ENCODE data around the gene NT5C2.
A peak's percentile ranks its signal among the peaks of the same experiment; 100 is the strongest.

The NT5C2 gene

DNA sequence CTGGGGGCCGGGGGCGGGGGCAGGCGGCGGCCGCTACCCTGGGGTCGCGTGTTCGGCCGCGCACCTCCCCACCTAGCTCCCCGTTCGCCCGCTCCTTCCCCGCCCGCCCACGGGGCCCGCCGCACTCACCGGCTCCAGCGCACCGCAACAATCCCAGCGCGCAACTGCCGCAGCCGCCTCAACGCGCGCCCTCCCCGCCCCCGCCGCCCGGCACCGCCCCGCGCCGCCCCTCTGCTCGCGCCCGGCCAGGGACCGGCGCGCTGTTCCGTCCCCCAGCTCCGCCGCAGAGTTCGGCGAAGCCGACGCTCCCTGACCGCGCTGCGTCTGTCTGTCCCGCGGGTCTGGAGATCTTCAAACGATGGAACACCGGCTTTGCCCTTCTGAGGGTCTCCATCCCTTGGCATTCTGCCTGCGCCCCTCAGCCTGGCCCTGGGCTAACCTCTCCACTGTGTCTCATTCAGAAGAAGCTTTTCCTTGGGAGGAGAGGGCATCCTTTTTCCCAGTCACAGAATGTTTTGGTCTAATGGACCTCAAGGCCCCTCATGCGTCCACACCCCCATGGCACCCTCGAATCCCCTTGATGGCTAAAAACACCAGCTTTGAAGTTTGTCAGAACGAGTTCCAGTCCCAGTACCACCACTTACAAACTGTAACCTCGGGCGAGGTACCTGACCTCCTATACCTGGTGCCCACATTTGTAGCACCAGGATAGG, at the start of gene NT5C2:
TSS of gene NT5C2 (minus strand) at position 166 of the 713 bp plus-strand sequence. CDS start 18,314 bp downstream, outside the sequence.
- POLR2A ChIA-PET = interaction anchor here (0.5 to 2.0 kb wide), 4 partner anchors 8 to 69 kb away, joined by 3 to 6 read pairs (median 5); no protein-coding TSS in a partner anchor
- peak; percentile 88 for DNase-seq (ENCODE audit: extremely low spot score)
- TF ChIP-seq, protein P1, sequence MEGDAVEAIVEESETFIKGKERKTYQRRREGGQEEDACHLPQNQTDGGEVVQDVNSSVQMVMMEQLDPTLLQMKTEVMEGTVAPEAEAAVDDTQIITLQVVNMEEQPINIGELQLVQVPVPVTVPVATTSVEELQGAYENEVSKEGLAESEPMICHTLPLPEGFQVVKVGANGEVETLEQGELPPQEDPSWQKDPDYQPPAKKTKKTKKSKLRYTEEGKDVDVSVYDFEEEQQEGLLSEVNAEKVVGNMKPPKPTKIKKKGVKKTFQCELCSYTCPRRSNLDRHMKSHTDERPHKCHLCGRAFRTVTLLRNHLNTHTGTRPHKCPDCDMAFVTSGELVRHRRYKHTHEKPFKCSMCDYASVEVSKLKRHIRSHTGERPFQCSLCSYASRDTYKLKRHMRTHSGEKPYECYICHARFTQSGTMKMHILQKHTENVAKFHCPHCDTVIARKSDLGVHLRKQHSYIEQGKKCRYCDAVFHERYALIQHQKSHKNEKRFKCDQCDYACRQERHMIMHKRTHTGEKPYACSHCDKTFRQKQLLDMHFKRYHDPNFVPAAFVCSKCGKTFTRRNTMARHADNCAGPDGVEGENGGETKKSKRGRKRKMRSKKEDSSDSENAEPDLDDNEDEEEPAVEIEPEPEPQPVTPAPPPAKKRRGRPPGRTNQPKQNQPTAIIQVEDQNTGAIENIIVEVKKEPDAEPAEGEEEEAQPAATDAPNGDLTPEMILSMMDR (IDR thresholded peaks at IDR 0.05; ENCODE audit: control extremely low read depth, extremely low read depth, low read depth, missing control alignments) = no peak
- CTCF ChIA-PET = interaction anchor here (1.0 to 4.2 kb wide), 6 partner anchors 23 to 276 kb away, joined by 3 to 16 read pairs (median 4); partner anchors contain the start of gene CNNM2

DNA sequence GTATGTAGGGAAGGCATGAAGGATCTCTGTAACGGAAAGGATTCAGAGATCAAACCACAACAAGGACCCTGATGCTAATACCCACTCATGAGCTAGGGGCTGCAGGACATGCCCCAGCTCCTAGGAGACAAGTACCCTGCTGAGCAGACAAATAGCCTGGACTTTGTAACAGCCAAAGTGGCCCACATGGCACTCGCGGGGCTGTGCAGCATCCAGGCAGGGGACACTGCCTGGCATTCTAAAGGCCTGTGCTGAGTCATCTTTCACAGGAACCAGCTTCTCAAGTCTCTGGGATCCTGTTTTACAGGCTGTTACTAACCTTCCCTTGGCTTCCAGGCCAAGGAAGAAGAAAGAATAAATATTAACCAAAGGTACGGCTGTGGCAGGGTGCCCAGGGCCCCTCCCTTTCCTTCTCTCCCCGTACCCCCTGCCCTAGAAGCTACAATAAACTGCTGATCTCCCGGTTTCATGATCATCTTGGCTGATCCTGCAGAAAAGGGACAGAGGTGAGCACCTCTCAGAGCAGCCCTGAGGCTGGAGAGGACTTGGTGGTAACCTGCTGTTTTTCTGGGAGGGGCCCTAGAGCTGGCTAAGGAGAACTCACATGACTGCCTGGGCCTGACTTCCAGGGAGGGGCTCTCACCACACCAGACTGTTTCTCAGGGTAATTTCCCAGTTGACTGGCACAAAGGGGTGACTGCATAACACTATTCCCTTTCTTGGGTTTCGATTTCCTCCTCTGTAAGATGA, 48.4 kb upstream of the NT5C2 start:
- ChIA-PET POLR2A (no interaction called here), CTCF (interaction anchor here (0.8 to 5.4 kb wide), 9 partner anchors 9 to 406 kb away, joined by 3 to 35 read pairs (median 3); partner anchors contain the start of gene CNNM2)
- DNase-seq (ENCODE audit: extremely low spot score) = no peak
- TF ChIP-seq, protein P1 (IDR thresholded peaks at IDR 0.05; ENCODE audit: control extremely low read depth, extremely low read depth, low read depth, missing control alignments) = no peak

DNA sequence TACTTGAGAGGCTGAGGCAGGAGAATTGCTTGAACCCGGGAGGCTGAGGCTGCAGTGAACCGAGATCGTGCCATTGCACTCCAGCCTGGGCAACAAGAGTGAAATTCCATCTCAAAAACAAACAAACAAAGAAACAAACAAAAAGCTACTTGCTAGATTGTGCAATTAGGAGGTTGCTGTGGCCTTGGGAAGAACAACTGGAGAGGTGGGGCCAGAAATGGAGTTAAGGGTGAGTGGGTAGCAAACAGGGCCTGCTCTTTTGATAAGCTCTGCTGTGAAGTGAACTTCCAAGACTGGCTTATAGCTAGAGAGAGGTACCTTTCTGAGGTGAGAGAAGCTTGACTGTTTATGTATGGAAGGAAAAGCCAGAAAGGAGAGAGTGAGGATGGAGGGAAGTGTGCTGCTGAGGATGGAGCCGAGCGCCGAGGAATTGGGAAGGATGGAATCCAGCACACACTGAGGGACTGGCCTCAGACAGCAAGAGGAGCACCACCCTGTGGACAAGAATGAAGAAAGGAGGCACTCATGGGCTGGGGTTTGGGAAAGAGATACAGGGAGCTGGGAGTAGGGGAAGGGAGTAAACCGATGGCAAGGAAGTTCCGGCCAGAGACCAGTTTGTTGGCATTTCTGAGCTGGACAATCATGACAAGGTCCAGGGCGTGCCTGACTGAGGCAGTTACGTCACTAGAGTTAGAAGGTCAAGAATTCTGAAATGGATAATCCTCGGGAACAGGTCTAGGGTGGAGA, 45.6 kb upstream of the NT5C2 start:
- TF ChIP-seq, protein P1 (IDR thresholded peaks at IDR 0.05; ENCODE audit: control extremely low read depth, extremely low read depth, low read depth, missing control alignments) = no peak
- POLR2A ChIA-PET = no interaction called here
- CTCF ChIA-PET = interaction anchor here (0.9 to 5.4 kb wide), 8 partner anchors 9 to 337 kb away, joined by 3 to 35 read pairs (median 3); partner anchors contain the start of gene CNNM2
- DNase-seq (ENCODE audit: extremely low spot score) = no peak

DNA sequence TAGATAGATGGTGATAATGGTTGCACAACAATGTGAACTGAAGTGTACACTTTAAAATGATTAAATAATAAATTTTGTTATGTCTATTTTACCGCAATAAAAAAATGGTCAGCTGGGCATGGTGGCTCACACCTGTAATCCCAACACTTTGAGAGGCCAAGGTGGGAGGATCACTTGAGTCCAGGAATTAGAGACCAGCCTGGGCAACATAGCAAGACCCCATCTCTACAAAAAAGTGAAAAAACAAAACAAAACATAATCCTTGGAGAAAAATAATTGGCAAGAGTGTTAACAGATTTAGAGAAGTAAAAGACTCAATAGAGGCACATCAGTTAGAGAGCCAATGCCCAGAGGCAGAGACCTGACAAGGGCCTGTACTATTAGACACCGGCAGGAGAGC, 42.7 kb upstream of the NT5C2 start:
- CTCF ChIA-PET = interaction anchor here (1.8 to 2.1 kb wide), 2 partner anchors 8 to 9 kb away, joined by 5 to 13 read pairs; no protein-coding TSS in a partner anchor
- TF ChIP-seq, protein P1 (IDR thresholded peaks at IDR 0.05; ENCODE audit: control extremely low read depth, extremely low read depth, low read depth, missing control alignments) = no peak
- DNase-seq (ENCODE audit: extremely low spot score) = no peak
- POLR2A ChIA-PET = no interaction called here

DNA sequence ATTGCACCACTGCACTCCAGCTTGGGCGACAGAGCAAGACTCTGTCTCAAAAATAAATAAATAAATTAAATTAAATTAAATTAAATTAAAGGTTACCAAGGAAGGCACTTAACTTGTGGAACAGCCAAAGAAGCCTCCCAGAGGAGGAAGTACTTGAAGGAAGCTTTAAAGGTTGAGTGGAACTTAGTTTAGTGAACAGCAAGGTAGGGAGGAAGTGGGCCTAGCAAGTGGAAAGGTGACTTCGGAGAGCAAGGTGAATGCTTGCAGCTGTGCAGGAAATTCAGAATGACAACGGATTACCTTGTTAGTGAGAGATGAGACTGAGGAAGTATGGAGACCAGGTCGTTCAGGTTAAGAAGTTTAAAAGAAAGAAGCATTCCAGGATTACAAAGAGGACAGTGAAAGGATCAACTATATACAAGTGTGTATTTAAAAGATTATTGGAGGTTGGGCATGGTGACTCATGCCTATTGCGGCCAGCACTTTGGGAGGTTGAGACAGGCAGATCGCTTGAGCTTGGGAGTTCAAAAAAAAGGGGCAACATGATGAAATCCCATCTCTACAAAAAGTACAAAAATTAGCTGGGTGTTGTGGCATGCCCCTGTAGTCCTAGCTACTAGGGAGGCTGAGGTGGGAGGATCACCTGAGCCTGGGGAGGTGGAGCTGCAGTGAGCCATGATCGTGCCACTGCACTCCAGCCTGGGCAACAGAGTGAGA, 39.9 kb upstream of the NT5C2 start:
- DNase-seq (ENCODE audit: extremely low spot score) = no peak
- POLR2A ChIA-PET = no interaction called here
- TF ChIP-seq, protein P1 (IDR thresholded peaks at IDR 0.05; ENCODE audit: control extremely low read depth, extremely low read depth, low read depth, missing control alignments) = no peak
- CTCF ChIA-PET = interaction anchor here (1.0 to 3.9 kb wide), 3 partner anchors 8 to 128 kb away, joined by 3 to 22 read pairs (median 3); no protein-coding TSS in a partner anchor

Measured in GM10248 (cell line).